Measurements from ENCODE around the gene BPIFB3.
"Not testable (repeated sequence)": the region's sequence is repeated elsewhere in the genome, so short reads cannot be mapped to it uniquely, and the experiment has no call there.

The BPIFB3 gene

DNA sequence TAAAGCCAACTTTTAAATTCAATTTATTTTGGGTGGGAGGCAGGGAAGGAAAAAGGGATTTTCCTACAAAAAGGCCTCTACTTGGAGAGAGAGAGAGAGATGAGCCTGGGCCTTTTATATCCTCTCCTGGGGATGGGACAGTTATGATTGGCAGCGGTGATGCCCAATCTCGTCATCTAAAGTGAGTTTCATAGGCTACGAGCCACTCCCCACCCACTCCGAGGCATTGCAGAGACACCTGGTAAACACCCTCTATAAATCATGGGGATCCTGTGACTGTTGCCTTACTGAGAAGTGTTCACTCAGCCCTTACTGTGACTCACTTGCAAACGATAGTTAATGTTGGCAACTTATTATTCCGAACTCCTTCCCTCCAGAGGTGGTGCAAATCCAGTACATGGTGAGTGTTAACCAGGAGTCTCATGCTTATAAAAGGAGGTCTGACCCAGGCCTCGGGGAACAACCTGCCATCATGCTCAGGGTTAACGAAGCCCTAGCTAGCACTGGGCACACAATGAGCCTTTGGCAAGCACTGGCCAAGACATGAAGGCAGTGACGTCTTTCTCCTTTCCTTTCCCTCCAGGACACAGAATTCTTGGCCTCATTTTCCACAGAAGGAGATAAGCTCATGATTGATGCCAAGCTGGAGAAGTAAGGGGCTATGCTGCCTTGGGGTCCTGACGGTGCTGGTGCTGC is 46.3 kb downstream of the BPIFB3 start:
- H3K4me1 Mint-ChIP-seq: peaks cover under 1% of the 10 kb centered on the region
- H3K9me3 Mint-ChIP-seq: no peaks in the 10 kb centered on the region
- no peak overlapping the region for H3K27ac Mint-ChIP-seq
- no peak overlapping the region for H3K4me3 Mint-ChIP-seq
- H3K36me3 Mint-ChIP-seq (ENCODE audit: low read depth): no peaks in the 10 kb centered on the region
- peaks cover 20% of the 10 kb centered on the region for H3K27me3 Mint-ChIP-seq (ENCODE audit: low read depth, poor library complexity)
- no peak for DNase-seq
- TF ChIP-seq, protein P1, sequence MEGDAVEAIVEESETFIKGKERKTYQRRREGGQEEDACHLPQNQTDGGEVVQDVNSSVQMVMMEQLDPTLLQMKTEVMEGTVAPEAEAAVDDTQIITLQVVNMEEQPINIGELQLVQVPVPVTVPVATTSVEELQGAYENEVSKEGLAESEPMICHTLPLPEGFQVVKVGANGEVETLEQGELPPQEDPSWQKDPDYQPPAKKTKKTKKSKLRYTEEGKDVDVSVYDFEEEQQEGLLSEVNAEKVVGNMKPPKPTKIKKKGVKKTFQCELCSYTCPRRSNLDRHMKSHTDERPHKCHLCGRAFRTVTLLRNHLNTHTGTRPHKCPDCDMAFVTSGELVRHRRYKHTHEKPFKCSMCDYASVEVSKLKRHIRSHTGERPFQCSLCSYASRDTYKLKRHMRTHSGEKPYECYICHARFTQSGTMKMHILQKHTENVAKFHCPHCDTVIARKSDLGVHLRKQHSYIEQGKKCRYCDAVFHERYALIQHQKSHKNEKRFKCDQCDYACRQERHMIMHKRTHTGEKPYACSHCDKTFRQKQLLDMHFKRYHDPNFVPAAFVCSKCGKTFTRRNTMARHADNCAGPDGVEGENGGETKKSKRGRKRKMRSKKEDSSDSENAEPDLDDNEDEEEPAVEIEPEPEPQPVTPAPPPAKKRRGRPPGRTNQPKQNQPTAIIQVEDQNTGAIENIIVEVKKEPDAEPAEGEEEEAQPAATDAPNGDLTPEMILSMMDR (IDR thresholded peaks at IDR 0.05): no peak

DNA sequence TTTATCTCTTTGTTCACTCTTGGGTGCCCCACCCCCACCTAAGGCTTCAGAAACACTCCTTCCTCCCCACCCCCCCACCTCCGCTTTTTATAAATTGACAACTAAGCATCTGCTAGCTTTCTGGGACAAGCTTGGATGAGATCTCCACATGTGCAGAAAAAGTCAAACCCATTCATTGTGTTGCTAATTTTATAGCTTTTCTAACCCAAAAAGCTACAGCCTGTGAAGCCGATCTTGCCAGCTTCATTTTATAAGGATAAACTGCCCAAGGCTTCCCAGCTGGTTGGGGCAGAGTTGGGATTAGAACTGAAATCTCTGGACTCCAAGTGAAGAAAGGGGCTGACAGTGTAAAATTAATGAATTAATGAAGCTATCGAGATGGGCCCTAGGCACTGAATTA is 49.9 kb downstream of the BPIFB3 start:
- TF ChIP-seq, protein P1 (IDR thresholded peaks at IDR 0.05): no peak
- peaks cover 14% of the 10 kb centered on the region for H3K4me1 Mint-ChIP-seq
- H3K4me3 Mint-ChIP-seq: no peak overlapping the region
- no peak for DNase-seq
- H3K27me3 Mint-ChIP-seq (ENCODE audit: low read depth, poor library complexity): peaks cover 21% of the 10 kb centered on the region
- no peaks in the 10 kb centered on the region for H3K9me3 Mint-ChIP-seq
- no peaks in the 10 kb centered on the region for H3K36me3 Mint-ChIP-seq (ENCODE audit: low read depth)
- H3K27ac Mint-ChIP-seq: no peak overlapping the region

DNA sequence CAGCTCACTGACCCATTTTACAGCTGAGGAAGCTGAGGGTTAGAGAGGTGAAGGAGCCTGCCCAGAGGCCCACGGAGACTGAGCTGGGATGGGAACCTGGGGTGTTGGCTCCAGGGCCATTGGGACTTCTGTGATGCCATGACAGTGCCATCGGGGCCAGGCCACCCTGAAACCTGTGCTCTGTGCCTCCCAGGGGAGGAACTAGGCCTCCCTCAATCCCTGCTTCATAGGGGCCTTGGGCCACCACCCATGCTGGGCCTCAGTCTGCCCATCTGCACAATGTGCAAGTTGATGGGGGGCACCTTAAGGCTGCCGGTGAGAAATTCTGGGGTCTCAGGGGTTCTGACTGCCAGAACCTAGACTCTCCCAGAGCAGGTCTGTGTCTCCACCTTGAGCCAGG is 50.6 kb downstream of the BPIFB3 start:
- no peaks in the 10 kb centered on the region for H3K36me3 Mint-ChIP-seq (ENCODE audit: low read depth)
- peaks cover 17% of the 10 kb centered on the region for H3K27me3 Mint-ChIP-seq (ENCODE audit: low read depth, poor library complexity)
- no peak for DNase-seq
- peaks cover 14% of the 10 kb centered on the region for H3K4me1 Mint-ChIP-seq
- no peaks in the 10 kb centered on the region for H3K9me3 Mint-ChIP-seq
- no peak overlapping the region for H3K27ac Mint-ChIP-seq
- no peak overlapping the region for H3K4me3 Mint-ChIP-seq
- TF ChIP-seq, protein P1 (IDR thresholded peaks at IDR 0.05): no peak

DNA sequence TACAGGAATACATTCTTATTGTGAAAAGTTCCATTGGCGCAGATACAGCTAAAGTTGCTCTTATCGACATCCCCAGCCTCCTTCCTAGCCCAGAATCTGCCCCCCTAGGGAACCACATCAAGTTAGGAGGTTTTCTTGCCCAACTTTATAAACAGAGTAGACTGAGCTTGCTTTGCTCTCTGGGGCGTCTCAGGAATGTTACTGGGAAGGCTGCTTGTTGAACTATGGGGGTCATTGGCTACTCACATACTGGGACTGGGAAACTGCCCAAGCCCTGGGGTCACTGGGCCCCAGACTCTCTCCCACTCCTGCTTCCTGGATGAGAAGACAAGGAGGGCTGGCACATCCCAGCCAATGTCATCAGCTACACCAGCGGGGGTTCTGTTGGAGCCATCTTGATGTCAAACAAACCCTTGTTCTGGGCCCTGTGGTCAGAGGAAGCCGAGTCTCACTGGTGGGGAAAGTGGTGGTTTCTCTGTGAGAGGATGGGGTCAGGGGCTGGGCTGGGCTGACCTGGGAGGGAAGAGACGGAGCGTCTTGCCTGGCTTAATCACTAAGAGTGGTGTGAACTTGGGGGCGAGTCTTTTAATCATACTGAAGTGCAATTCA is 51.7 kb downstream of the BPIFB3 start:
- no peak for DNase-seq
- H3K9me3 Mint-ChIP-seq: no peaks in the 10 kb centered on the region
- TF ChIP-seq, protein P1 (IDR thresholded peaks at IDR 0.05): no peak
- peaks cover 14% of the 10 kb centered on the region for H3K4me1 Mint-ChIP-seq
- H3K27me3 Mint-ChIP-seq (ENCODE audit: low read depth, poor library complexity): peaks cover 13% of the 10 kb centered on the region
- no peaks in the 10 kb centered on the region for H3K36me3 Mint-ChIP-seq (ENCODE audit: low read depth)
- peak overlapping the region; percentile 26 for H3K27ac Mint-ChIP-seq
- no peak overlapping the region for H3K4me3 Mint-ChIP-seq

DNA sequence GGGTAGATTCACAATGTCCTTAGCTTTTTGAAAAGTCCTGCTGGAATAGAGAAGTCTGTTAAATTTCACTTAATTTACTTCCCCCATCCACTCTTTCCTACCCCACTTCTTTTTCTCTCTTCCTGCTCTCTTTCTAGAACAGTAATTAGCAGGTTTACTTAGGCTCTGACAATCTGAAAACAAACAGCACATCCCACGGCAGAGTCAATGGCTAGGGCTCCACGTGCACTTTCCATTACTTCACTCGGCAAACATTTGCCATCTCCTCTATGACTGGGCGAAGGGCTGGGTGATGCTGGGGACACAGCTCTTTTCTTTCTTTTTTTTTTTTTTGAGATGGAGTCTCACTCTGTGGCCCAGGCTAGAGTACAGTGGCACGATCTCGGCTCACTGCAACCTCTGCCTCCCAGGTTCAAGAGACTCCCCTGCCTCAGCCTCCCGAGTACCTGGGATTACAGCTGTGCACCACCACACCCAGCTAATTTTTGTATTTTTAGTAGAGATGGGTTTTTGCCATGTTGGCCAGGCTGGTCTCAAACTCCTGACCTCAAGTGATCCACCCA is 52.4 kb downstream of the BPIFB3 start:
- Mint-ChIP-seq H3K27me3 (ENCODE audit: low read depth, poor library complexity) (peaks cover 13% of the 10 kb centered on the region), H3K27ac (peak overlapping the region; percentile 17), H3K4me1 (peaks cover 14% of the 10 kb centered on the region)
- not testable (repeated sequence) for H3K9me3 Mint-ChIP-seq; H3K36me3 Mint-ChIP-seq (ENCODE audit: low read depth); DNase-seq; H3K4me3 Mint-ChIP-seq

DNA sequence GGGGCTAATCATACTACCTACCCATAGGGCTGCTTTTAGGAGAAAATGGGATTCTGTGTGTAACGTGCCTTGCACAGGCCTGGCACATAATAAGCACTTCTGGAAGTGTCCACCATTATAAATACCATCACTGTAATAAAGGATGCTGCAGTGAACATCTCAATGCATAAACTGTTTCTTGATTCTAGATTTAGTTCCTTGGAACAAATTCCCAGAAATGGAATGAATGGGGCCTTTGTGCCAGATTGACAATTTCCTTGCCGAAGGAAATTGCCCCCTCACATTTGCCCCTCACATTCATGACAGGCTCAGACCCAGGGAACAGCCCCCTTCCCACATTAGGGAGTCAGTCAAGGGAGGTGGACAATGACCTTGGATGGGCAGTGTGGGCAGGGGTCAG is 55.0 kb downstream of the BPIFB3 start:
- Mint-ChIP-seq H3K9me3 (peaks cover 11% of the 10 kb centered on the region), H3K27me3 (ENCODE audit: low read depth, poor library complexity) (peaks cover 13% of the 10 kb centered on the region), H3K4me3 (no peak overlapping the region), H3K36me3 (ENCODE audit: low read depth) (no peaks in the 10 kb centered on the region), H3K27ac (no peak overlapping the region), H3K4me1 (peaks cover 14% of the 10 kb centered on the region)
- no peak for DNase-seq
- TF ChIP-seq, protein P1 (IDR thresholded peaks at IDR 0.05): no peak

Data from nephron progenitor cell (in vitro differentiated cells).